Fibroblast of lung (primary cell): ENCODE measurements around the gene ELFN2. TPM values are rescaled to one million over a fixed set of nuclear protein-coding genes. Genes with fewer than 3 reads are reported as not detected.

Source experiments
- DNase-seq, 2 donors: peaks; one replicate each; pipeline versions ENCODE4 v3.0.0 to v3.0.0-alpha.2; 2010; ENCODE audit warnings: low read depth in 2 of 2
- H2AFZ ChIP-seq: 2 replicates; pipeline ENCODE4 v1.5.1; 2012; ENCODE audit warnings: low read length, control low read depth, inconsistent platforms
- H3K27ac ChIP-seq: 2 replicates; pipeline ENCODE4 v1.5.1; 2011; ENCODE audit warnings: low read length, control low read depth; ENCODE audit not compliant: insufficient read depth
- H3K27me3 ChIP-seq: 2 replicates; pipeline ENCODE4 v1.5.1; 2011; ENCODE audit warnings: mild to moderate bottlenecking, low read length; ENCODE audit not compliant: control insufficient read depth, insufficient read depth
- H3K36me3 ChIP-seq: 2 replicates; pipeline ENCODE4 v1.5.1; 2011; ENCODE audit warnings: low read length; ENCODE audit not compliant: control insufficient read depth, insufficient read depth
- H3K4me1 ChIP-seq: 2 replicates; pipeline ENCODE4 v1.5.1; 2011; ENCODE audit warnings: low read length; ENCODE audit not compliant: control insufficient read depth, insufficient read depth; ENCODE audit errors: extremely low read depth
- H3K4me2 ChIP-seq: 2 replicates; pipeline ENCODE4 v1.5.1; 2011; ENCODE audit warnings: low read length, control low read depth; ENCODE audit not compliant: insufficient read depth; ENCODE audit errors: extremely low read depth
- H3K4me3 ChIP-seq, 4 experiments: fragments of 200-600 bp in 1 of 4; sonication (generic) in 1 of 4; replicated peaks in 1 of 4; 2 replicates each; pipeline ENCODE4 v1.5.1; 2011 to 2016; ENCODE audit warnings: low read length in 4 of 4, low read depth in 3 of 4, mild to moderate bottlenecking in 3 of 4, control low read depth in 2 of 4, inconsistent platforms in 1 of 4, mixed read lengths in 1 of 4; ENCODE audit not compliant: insufficient read depth in 1 of 4; ENCODE audit errors: control extremely low read depth in 1 of 4
- H3K79me2 ChIP-seq: 2 replicates; pipeline ENCODE4 v1.5.1; 2012; ENCODE audit warnings: mild to moderate bottlenecking, low read length, inconsistent platforms; ENCODE audit not compliant: control insufficient read depth, insufficient read depth
- H3K9ac ChIP-seq: 2 replicates; pipeline ENCODE4 v1.5.1; 2011; ENCODE audit warnings: mild to moderate bottlenecking, low read length, control low read depth; ENCODE audit not compliant: insufficient read depth
- H3K9me3 ChIP-seq: 2 replicates; pipeline ENCODE4 v1.5.1; 2012; ENCODE audit warnings: low read depth, low read length; ENCODE audit not compliant: control insufficient read depth, insufficient read depth
- H4K20me1 ChIP-seq: 2 replicates; pipeline ENCODE4 v1.5.1; 2011; ENCODE audit warnings: low read length; ENCODE audit not compliant: control insufficient read depth, insufficient read depth; ENCODE audit errors: extremely low read depth
- CTCF ChIP-seq, 2 donors: IDR thresholded peaks in 1 of 2; conservative IDR thresholded peaks in 1 of 2; 1 replicate in 1 of 2; 2 replicates in 1 of 2; pipeline ENCODE4 v1.5.1; 2011 to 2012; ENCODE audit warnings: low read length in 2 of 2, control low read depth in 1 of 2, inconsistent platforms in 1 of 2, low read depth in 1 of 2, mild to moderate bottlenecking in 1 of 2
- EZH2 ChIP-seq: IDR thresholded peaks from 2 replicates; pipeline ENCODE4 v1.5.1; 2012; ENCODE audit warnings: low read length, control low read depth, mild to moderate bottlenecking; ENCODE audit errors: missing control alignments
- polyA plus RNA-seq, 2 donors: library from polyadenylated mRNA; depleted of rRNA in 1 of 2; stranded (reverse) in 1 of 2; unstranded in 1 of 2; fragments of >200 nt; gene quantifications; 2 replicates each; pipeline ENCODE4 v1.2.1, GENCODE V29; 2011 to 2012; ENCODE audit warnings: missing spikeins in 1 of 2
- total RNA-seq: library from RNA; depleted of rRNA; stranded (reverse); fragments of >200 nt; gene quantifications from 2 replicates; pipeline ENCODE4 v1.2.1, GENCODE V29; 2014

The ELFN2 gene
- total and polyA plus RNA-seq, 2 donors (not counting 1 experiment from before 2014, with no cell fraction given), result under 0.01 to 0.02 TPM

GRCh38 chr22:37356922-37357321 lies 70.4 kb downstream of the ELFN2 start:
- TF ChIP-seq EZH2 (no peak), CTCF (conservative IDR thresholded peaks at IDR 0.05 in 1 of 2, IDR thresholded peaks at IDR 0.05 in 1 of 2; ENCODE audit: low read depth in 1 of 2, low read length in 2 of 2) (no peak)
- no peaks in the 10 kb centered on the region for H3K79me2 ChIP-seq
- H3K9me3 ChIP-seq, result no peaks in the 10 kb centered on the region
- no peaks in the 10 kb centered on the region for H3K36me3 ChIP-seq
- no peaks in the 10 kb centered on the region for H3K4me1 ChIP-seq
- H3K27me3 ChIP-seq, result peaks cover 29% of the 10 kb centered on the region
- H2AFZ ChIP-seq, result no peak overlapping the region
- DNase-seq, result no peak
- H3K4me2 ChIP-seq, result no peak overlapping the region
- H3K4me3 ChIP-seq, result no peak overlapping the region
- H3K9ac ChIP-seq, result no peak overlapping the region
- no peaks in the 10 kb centered on the region for H4K20me1 ChIP-seq
- H3K27ac ChIP-seq, result no peak overlapping the region

GRCh38 chr22:37355174-37355573 lies 72.1 kb downstream of the ELFN2 start:
- H3K36me3 ChIP-seq, result no peaks in the 10 kb centered on the region
- TF ChIP-seq EZH2 (no peak), CTCF (conservative IDR thresholded peaks at IDR 0.05 in 1 of 2, IDR thresholded peaks at IDR 0.05 in 1 of 2; ENCODE audit: low read depth in 1 of 2, low read length in 2 of 2) (no peak)
- no peak for DNase-seq
- H3K27me3 ChIP-seq, result peaks cover 29% of the 10 kb centered on the region
- no peak overlapping the region for H3K4me2 ChIP-seq
- H3K27ac ChIP-seq, result no peak overlapping the region
- no peaks in the 10 kb centered on the region for H3K9me3 ChIP-seq
- no peaks in the 10 kb centered on the region for H3K4me1 ChIP-seq
- no peak overlapping the region for H2AFZ ChIP-seq
- H4K20me1 ChIP-seq, result no peaks in the 10 kb centered on the region
- no peaks in the 10 kb centered on the region for H3K79me2 ChIP-seq
- no peak overlapping the region for H3K4me3 ChIP-seq
- H3K9ac ChIP-seq, result no peak overlapping the region

- Histone ChIP-seq H2AFZ (no peak overlapping the region), H3K4me3 (no peak overlapping the region), H3K9me3 (no peaks in the 10 kb centered on the region), H3K27me3 (peaks cover 24% of the 10 kb centered on the region), H3K79me2 (no peaks in the 10 kb centered on the region), H3K4me2 (no peak overlapping the region), H3K4me1 (no peaks in the 10 kb centered on the region), H3K27ac (no peak overlapping the region), H3K36me3 (no peaks in the 10 kb centered on the region), H4K20me1 (no peaks in the 10 kb centered on the region), H3K9ac (no peak overlapping the region)
- no peak for DNase-seq
- no peak for TF ChIP-seq EZH2
- no peak for TF ChIP-seq CTCF (conservative IDR thresholded peaks at IDR 0.05 in 1 of 2, IDR thresholded peaks at IDR 0.05 in 1 of 2; ENCODE audit: low read depth in 1 of 2, low read length in 2 of 2)
Observed at GRCh38 chr22:37354670-37355069, 72.6 kb downstream of the ELFN2 start.
